GM10266 (cell line): Measurements from ENCODE around the gene RALB.
A peak's percentile ranks its signal among the peaks of the same experiment; 100 is the strongest.

Experiments
- DNase-seq: peaks from one replicate; pipeline ENCODE4 v3.0.0; 2012; ENCODE audit errors: extremely low spot score
- TF ChIP-seq, protein P1 (sequence below): IDR thresholded peaks from 2 replicates; pipeline ENCODE4 v1.5.1; 2012; ENCODE audit warnings: mild to moderate bottlenecking, low read depth; ENCODE audit not compliant: control insufficient read depth, insufficient read depth; ENCODE audit errors: missing control alignments

The RALB gene

DNA sequence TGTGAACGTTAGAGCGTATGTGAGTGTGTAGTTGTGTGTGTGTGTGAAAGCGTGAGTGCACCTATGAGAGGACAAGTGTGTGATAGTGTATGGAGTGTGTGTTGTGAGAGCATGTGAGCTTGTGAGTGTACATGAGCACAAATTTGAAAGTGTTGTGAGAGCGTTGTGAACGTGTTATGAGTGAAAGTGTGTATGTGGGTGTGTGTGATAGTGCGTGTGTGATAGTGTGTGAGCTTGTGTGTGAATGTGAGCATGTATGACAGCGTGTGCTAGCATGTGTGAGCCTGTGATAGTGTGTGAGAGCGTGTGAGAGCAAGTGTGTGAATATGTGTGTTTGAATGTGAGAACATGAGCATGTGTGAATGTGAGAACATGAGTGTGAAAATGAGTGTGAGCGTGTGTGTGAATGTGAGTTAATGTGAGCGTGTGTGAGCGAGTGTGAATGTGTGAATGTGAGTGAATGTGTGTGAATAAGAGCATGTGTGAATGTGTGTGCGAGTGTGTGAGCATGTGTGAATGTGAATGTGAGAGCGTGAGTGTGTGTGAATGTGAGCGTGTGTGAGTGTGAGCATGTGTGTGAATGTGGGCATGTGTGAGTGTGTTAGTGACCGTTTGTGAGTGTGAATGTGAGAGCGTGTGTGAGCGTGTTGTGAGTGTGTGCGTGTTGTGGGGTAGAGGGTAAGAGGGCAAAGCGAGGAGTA, 25.0 kb downstream of the RALB start:
- no peak for DNase-seq
- TF ChIP-seq, protein P1, sequence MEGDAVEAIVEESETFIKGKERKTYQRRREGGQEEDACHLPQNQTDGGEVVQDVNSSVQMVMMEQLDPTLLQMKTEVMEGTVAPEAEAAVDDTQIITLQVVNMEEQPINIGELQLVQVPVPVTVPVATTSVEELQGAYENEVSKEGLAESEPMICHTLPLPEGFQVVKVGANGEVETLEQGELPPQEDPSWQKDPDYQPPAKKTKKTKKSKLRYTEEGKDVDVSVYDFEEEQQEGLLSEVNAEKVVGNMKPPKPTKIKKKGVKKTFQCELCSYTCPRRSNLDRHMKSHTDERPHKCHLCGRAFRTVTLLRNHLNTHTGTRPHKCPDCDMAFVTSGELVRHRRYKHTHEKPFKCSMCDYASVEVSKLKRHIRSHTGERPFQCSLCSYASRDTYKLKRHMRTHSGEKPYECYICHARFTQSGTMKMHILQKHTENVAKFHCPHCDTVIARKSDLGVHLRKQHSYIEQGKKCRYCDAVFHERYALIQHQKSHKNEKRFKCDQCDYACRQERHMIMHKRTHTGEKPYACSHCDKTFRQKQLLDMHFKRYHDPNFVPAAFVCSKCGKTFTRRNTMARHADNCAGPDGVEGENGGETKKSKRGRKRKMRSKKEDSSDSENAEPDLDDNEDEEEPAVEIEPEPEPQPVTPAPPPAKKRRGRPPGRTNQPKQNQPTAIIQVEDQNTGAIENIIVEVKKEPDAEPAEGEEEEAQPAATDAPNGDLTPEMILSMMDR = no peak

DNA sequence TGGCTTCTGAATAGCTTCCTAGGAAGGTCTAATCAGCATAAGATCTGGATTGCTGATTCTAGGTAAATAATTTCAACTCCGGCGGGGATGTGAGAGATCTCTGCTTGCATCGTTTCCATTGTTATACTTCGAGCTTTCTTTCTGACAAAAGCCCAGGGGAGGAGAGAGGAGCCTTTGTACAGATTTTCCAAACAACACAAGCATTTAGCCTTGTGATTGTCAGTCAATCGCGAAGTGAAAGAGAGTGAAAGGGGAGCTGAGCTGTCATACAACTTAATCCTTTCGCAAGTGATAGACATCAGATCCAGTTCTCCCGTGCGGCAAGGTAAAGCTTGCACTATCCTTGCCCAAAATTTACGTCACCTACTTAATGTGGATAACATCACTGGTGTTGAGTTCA, 26.2 kb downstream of the RALB start:
- TF ChIP-seq, protein P1 = no peak
- DNase-seq = no peak

DNA sequence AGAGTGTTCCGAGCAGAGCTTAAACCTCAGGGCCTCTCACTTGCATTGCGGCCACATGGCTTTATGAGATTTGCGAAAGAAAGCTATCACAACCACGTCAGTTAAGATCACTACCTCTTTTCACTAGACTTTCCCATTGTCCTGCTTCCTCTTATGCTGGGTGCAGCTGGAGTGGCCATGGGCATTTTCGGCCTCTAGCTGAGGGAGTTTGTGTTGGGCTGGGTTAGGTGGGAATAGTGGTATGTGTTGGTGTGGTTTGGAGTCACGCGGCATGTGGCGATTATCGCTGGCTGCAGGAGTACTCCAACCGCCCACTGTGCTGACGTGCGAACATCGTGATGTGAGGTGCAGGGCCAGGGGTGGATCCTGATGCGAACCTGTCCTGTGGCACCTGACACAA, 27.1 kb downstream of the RALB start:
- no peak for DNase-seq

DNA sequence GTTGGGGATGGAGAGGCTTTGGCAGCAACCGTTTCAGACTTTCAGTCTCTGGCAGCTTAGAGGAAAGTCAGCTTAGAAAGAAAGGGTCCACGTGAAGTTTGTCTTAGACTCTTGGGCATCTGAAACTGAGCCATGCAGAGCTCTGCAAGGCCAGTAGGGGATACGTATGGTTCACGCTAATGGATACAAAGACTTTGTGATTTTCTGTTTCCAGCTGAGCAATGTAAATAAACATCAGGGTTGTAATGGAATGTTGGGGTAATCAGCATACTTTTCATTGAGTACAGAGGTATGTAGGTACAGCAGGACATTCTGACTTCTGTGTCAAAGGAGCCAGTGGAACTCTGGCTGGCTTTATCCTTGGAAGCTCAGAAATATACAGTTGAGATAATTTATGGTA, 31.0 kb downstream of the RALB start:
- DNase-seq = no peak

More for the DNA sequence above, 27.1 kb downstream of the RALB start:
- TF ChIP-seq, protein P1 = no peak

DNA sequence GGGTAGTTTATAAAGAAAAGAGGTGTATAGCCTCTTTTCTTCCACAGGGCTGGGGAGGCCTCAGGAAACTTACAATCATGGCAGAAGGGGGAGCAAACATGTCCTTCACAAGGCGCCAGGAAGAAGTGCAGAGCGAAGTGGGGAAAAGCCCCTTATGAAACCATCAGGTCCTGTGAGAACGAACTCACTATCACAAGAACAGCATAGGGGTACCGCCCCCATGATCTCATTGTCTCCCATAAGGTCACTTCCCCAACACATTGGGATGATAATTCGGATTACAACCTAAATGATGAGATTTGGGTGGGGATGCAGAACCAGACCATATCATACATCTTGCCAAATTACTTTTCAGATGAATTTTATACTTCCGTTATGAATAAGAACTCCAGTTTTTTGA, 32.4 kb downstream of the RALB start:
- DNase-seq = no peak
- TF ChIP-seq, protein P1 = no peak

More for the DNA sequence above, 31.0 kb downstream of the RALB start:
- TF ChIP-seq, protein P1 = no peak

DNA sequence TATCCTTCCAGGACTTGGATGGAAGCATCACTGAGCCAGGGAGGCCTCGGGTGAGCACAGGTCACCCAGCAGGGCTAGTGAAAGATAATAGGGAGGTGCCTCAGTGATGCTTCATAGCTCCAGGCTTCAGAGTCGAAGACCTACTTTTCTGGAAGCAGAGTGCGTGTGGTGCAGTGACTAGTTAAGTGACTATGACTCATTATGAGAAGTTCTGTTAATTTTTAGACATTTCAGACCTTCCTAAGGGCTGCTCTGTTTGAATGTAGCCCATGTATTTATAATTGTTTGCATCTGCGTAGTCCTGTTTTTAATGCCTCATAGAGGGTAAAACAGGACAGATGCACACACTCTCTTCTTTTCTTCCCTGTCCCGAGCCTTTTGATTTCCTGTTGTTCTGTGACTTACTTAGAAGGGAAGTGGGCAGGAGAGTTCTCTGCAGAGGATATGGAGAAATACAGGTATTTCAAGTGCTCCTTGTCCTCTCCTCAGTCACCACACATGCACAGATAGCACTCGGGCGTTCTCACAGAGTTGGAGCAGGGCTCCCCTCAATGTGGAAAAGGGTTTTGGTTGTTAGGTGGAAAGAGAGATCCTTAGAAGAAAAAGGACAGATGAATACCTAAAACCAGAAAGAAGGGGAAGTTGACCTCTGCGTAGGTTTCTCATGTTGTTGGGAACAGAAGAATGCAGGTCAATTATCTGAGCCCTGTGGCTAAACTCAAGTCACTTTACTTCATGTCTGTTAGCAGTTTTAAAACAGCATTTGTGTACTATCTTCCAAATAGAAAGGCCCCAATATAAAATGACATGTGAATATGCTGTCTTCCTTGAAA, 34.7 kb downstream of the RALB start:
- TF ChIP-seq, protein P1 = no peak
- peak; percentile 59 for DNase-seq

DNA sequence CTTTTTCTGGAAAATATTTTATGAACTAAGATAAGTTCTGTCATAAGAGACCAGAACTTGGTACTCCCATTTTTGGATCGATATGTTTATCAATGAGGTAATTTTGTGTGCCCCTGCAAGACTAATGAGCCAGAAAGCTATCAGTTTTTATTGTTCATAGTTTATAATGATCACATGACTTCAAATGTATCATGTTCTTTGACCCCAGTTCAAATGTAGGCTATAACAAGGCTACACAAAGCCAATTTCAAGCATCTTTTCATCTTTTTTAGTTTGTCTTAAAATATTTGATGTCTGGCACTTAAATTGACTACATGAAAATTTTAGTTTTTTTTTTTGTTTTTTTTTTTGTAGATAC, 35.3 kb downstream of the RALB start:
- TF ChIP-seq, protein P1 = no peak
- DNase-seq = no peak
